AG04450 (cell line): ENCODE results near the gene SNAPC4. TPM values are rescaled to one million over a fixed set of nuclear protein-coding genes. Genes with fewer than 3 reads are reported as not detected.

ENCODE experiments used
- CTCF ChIA-PET: fragments of 300-600, 350-600 bp; formaldehyde crosslinking; extraction: SDS; loops from one replicate; lab custom pipeline; 2022; ENCODE audit warnings: antibody characterized with exemption, inconsistent platforms; lab: Charles Lee
- POLR2A ChIA-PET: fragments of 350-600 bp; formaldehyde crosslinking; extraction: SDS; loops from one replicate; lab custom pipeline; 2021; ENCODE audit warnings: antibody characterized with exemption, inconsistent platforms; lab: Yijun Ruan, JAX
- DNase-seq: peaks from one replicate; pipeline ENCODE4 v3.0.0-alpha.2; 2011; ENCODE audit warnings: low read depth, low spot score
- H3K27ac ChIP-seq: one replicate; pipeline ENCODE4 v1.5.1; 2012; ENCODE audit warnings: low read depth, low read length, control low read depth
- H3K27me3 ChIP-seq: one replicate; pipeline ENCODE4 v1.6.0; 2012; ENCODE audit warnings: low read length; ENCODE audit not compliant: control insufficient read depth, insufficient read depth
- H3K4me3 ChIP-seq: 2 replicates; pipeline ENCODE4 v1.5.1; 2011; ENCODE audit warnings: mild to moderate bottlenecking, low read depth, low read length, control low read depth
- H3K9me3 ChIP-seq: 2 replicates; pipeline ENCODE4 v1.5.1; 2012; ENCODE audit warnings: low read length; ENCODE audit not compliant: control insufficient read depth, insufficient read depth
- CTCF ChIP-seq: IDR thresholded peaks from 2 replicates; pipeline ENCODE4 v1.5.1; 2011; ENCODE audit warnings: low read depth, low read length, control low read depth, inconsistent platforms
- polyA plus RNA-seq: library from polyadenylated mRNA; depleted of rRNA; stranded (reverse); fragments of >200 nt; gene quantifications from 2 replicates; pipeline ENCODE4 v1.2.3, GENCODE V29; 2011

The SNAPC4 gene
- polyA plus RNA-seq, 1 experiment = 2.2 TPM

- no peak for TF ChIP-seq CTCF
- H3K27me3 ChIP-seq = no peaks in the 10 kb centered on the region
- DNase-seq = no peak
- H3K4me3 ChIP-seq = no peak overlapping the region
- CTCF ChIA-PET = no interaction called here
- H3K27ac ChIP-seq = no peak overlapping the region
- peaks cover 6% of the 10 kb centered on the region; the same call in 1 of the 2 replicates for H3K9me3 ChIP-seq
- POLR2A ChIA-PET = interaction anchor here (0.7 kb wide), 1 partner anchor 9 kb away, joined by 4 read pairs; no protein-coding TSS in a partner anchor
Observed at GRCh38 chr9:136377341-136378169, 22.4 kb downstream of the SNAPC4 start.

GRCh38 chr9:136376457-136376856 is 23.5 kb downstream of the SNAPC4 start:
- no peak overlapping the region for H3K4me3 ChIP-seq
- CTCF ChIA-PET = no interaction called here
- no peak for TF ChIP-seq CTCF
- peaks cover 6% of the 10 kb centered on the region; the same call in 1 of the 2 replicates for H3K9me3 ChIP-seq
- POLR2A ChIA-PET = no interaction called here
- no peak overlapping the region for H3K27ac ChIP-seq
- H3K27me3 ChIP-seq = no peaks in the 10 kb centered on the region
- DNase-seq = no peak

GRCh38 chr9:136375096-136375495 is 24.9 kb downstream of the SNAPC4 start:
- ChIA-PET POLR2A (interaction anchor here (1.2 kb wide), 1 partner anchor 12 kb away, joined by 3 read pairs; no protein-coding TSS in a partner anchor), CTCF (no interaction called here)
- no peak for TF ChIP-seq CTCF
- DNase-seq = no peak
- H3K27ac ChIP-seq = no peak overlapping the region
- H3K9me3 ChIP-seq = peaks cover 12% of the 10 kb centered on the region; the same call in 1 of the 2 replicates
- no peaks in the 10 kb centered on the region for H3K27me3 ChIP-seq
- no peak overlapping the region for H3K4me3 ChIP-seq

DNA sequence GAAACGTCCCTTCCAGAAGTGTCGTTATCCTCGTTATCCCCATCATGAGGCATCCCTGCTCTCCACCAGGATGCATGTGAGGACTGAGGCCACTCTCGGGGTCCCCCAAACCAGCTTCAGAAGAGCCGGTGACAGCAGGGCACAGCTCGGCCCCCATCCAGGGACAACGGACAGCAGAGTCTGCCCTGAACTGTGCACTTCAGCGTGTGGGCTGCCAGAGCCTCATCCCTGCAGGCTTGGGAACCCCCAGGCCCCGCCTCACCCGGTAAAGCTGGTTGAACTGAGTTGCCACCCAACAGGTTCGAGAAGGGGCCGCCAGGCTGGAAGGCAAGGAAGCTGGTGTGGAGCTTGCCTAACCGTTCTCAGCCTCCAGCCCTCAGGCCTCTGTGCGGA is 25.8 kb downstream of the SNAPC4 start:
- DNase-seq = no peak
- H3K27me3 ChIP-seq = no peaks in the 10 kb centered on the region
- CTCF ChIA-PET = no interaction called here
- H3K4me3 ChIP-seq = no peak overlapping the region
- no peak overlapping the region for H3K27ac ChIP-seq
- TF ChIP-seq CTCF = no peak
- H3K9me3 ChIP-seq = peaks cover 12% of the 10 kb centered on the region; the same call in 1 of the 2 replicates
- POLR2A ChIA-PET = no interaction called here
